Skeletal muscle cell (primary cell): ENCODE data around the gene DHX40.
A peak's percentile ranks its signal among the peaks of the same experiment; 100 is the strongest.
"Not testable (repeated sequence)": the region's sequence is repeated elsewhere in the genome, so short reads cannot be mapped to it uniquely, and the experiment has no call there.

Source experiments
- DNase-seq: peaks from one replicate; pipeline ENCODE4 v3.0.0-alpha.2; 2010; ENCODE audit warnings: low read depth
- H3K4me3 ChIP-seq: 2 replicates; pipeline ENCODE4 v1.5.1; 2011; ENCODE audit warnings: low read depth, mild to moderate bottlenecking, control low read depth, low read length, moderate library complexity

Gene DHX40

DNA sequence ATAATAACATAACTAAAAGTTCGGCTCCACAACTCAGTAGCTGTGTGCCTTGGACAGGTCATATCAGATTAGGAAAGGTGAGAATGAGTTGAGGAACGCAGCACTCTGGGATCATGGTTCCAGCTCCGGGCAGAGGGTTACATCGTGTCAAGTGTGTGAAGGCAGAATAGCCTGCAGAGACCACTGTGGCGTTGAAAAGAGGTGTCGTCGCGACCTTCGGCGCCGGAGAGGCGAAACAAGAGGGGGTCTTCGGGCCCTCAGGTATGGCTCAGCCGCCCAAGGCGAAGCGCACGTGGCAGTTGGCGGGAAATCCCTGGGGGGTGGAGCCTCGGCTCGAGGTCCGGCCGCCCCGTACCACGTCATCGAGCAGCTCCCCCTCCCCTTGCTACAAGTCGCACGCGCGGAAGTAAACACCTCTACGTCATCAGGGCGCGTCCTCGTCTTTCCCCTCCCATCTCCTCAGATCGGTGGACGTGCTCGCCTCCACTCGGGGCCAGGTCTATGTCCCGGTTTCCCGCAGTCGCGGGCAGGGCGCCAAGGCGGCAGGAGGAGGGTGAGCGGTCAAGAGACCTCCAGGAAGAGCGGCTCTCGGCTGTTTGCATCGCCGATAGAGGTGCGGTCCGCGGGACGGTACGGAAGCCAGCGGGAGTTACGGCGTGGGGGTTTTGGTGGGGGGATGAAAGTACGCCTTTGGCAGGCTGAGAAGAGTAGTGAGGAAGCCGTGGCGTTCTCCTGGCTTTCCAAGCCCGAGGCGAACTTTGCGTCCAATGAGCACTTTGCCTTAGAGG, at the start of gene DHX40:
Gene DHX40 (plus strand): TSS at position 440 of the 788 bp plus-strand sequence. CDS start 62 bp downstream, at position 502.
- DNase-seq: peak; percentile 87
- peak within 1 kb of the TSS; percentile 100 for H3K4me3 ChIP-seq

DNA sequence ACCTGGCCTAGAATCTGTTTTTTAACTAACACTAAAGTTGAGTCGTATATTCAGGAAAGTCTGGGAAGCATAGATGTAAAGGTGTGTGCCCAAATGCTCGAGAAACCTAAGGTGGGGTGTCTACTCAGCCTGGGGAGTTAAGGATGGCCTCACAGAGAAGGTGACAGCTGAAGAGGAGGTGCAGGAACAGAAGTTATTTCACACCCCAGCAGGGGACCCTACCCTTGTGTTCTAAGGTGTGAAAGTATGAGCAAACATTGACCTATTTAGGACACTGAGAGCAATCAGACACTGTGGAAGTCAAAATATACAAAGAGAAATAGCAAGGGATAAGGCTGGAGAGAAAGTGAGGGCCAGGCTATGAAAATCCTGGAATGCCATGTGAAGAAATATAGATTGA, 49.0 kb upstream of the DHX40 start:
- DNase-seq: no peak
- no peak overlapping the region for H3K4me3 ChIP-seq

GRCh38 chr17:59519132-59519531, 46.3 kb upstream of the DHX40 start:
- H3K4me3 ChIP-seq: no peak overlapping the region
- DNase-seq: no peak

- no peak overlapping the region for H3K4me3 ChIP-seq
- no peak for DNase-seq
Measured at GRCh38 chr17:59520251-59520650, 45.2 kb upstream of the DHX40 start.

DNA sequence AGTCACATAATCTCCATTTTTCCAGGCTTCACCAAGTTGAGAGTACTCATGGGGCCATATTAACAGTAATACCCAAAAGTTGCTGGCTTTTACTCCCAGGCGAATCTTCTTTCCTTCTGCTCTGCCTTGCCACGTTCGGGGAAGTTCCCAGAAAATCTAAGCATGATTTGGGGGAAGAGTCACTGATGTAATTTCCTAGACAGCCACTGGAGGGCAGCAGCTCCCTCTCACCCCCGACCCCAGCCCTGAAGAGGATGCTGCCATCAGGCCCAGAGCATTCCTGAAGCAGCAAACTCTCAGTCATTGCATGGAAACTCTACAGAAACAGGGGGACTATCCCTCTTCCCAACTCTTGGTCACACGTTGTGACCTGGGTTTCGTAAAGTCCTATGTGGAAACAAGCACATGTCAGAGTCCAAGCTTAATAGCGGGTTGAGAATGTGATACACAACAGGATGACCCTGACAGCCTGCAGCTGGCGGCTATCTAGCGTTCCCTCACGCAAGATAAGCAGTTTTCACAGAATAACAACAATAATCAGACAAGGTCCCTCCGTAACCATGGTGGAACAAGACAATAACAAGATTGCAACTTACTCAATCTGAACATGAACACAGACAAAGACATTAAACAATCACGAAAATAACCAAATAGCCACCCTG, 43.8 kb upstream of the DHX40 start:
- DNase-seq: no peak
- H3K4me3 ChIP-seq: no peak overlapping the region

GRCh38 chr17:59524930-59525329, 40.5 kb upstream of the DHX40 start:
- not testable (repeated sequence) for DNase-seq, H3K4me3 ChIP-seq

DNA sequence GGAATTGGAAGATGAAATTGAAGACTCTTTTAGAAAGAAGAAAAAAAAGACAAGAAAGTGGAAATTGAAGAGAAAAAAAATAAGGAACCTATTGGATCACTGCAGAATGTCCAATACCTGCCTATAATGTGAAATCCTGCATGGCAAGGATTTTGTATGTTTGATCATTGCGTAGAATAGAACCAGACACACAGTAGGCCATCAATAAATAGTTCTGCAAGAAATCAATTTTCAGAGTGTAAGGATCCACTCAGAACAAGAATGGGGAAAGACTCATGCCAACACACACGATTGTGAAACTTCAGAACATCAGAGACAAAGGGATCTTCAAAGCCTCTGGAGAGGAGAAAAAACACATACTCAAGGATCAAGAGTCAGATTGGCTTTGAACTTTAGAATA, 39.7 kb upstream of the DHX40 start:
- H3K4me3 ChIP-seq: no peak overlapping the region
- DNase-seq: no peak

GRCh38 chr17:59526451-59526850, 39.0 kb upstream of the DHX40 start:
- no peak overlapping the region for H3K4me3 ChIP-seq
- no peak for DNase-seq

DNA sequence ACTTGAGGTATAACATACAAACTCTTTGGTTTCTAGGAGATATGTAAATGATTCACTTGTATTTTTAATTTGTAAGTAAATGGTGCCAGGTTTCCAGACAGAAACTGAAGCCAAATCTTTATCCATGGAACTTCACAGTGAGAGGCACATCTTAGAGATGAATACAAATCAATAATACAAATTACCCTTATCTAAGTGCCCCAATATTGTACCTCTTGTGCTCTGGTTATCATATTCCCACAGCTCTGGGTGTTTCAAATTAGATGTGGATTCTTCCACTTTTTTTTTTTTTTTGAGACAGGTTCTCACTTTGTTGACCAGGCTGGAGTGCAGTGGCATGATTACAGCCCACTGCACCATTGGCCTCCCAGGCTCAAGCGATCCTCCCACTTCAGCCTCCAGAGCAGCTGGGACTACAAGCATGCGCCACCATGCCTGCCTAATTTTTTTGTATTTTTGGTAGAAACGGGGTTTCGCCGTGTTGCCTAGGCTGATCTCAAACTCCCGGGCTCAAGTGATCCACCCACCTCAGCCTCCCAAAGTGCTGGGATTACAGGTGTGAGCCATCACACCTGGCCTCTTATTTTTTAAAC, 38.0 kb upstream of the DHX40 start:
- no peak overlapping the region for H3K4me3 ChIP-seq
- no peak for DNase-seq

GRCh38 chr17:59527931-59528330, 37.5 kb upstream of the DHX40 start:
- H3K4me3 ChIP-seq: no peak overlapping the region
- DNase-seq: no peak

DNA sequence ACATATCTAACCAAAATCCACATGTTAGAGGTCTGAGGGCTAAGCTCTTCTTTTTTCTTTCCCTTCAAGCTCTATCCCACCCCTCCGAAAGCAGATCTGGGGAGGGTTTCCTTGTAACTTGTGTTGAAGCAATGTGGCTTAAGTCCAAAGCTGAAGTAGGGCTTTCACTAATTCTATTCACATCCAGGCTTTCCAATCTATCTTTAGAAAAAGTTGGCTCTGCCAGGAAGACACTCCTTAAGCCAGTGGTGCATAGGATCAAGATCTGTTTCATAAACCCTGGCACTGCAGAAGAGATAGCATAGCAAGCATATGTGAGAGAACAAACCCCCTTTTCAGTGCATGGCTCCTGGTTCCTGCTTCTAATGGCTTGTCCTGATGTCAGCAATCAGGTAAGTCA, 34.9 kb upstream of the DHX40 start:
- DNase-seq: no peak

DNA sequence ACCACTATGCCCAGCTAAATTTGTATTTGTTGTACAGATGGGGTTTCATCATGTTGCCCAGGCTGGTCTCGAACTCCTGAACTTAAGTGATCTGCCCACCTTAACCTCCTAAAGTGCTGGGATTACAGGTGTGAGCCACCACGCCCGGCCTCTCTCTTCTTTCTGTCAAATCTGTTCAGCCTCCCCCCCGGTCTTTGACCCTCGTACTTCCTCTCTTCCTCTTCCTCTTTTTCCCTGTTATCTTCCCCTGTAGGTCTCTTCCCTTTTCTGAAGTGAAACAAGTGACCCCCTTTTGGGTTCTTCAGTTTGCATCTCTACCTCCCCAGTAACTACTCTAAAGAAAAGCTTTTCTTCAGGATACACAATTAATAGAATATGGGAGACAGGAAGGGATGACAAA, 31.7 kb upstream of the DHX40 start:
- H3K4me3 ChIP-seq: no peak overlapping the region
- DNase-seq: no peak

More for the DNA sequence above, 34.9 kb upstream of the DHX40 start:
- no peak overlapping the region for H3K4me3 ChIP-seq

- DNase-seq: no peak
- H3K4me3 ChIP-seq: no peak overlapping the region
Measured at GRCh38 chr17:59534583-59534982, 30.8 kb upstream of the DHX40 start.

GRCh38 chr17:59538195-59538909, 27.1 kb upstream of the DHX40 start:
- no peak overlapping the region for H3K4me3 ChIP-seq
- DNase-seq: no peak

- H3K4me3 ChIP-seq: no peak overlapping the region
- no peak for DNase-seq
Measured at GRCh38 chr17:59542960-59543635, 22.3 kb upstream of the DHX40 start.

DNA sequence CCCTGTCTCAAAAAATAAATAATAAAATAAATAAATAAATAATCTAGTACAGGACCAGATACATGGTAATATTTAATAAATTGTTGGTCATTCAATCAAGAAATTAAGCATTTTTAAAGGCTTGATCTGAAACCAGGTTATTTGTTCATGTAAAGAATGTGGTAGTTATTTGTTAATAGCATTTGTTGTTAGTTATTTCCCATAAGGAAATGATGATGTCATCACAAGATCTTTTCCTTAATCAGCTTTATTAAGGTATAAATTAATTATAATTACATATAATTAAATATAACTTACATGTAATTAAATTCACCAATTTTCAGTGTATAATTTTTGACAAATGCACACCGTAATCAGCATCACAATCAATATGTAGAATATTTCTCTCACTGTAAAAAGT, 19.5 kb upstream of the DHX40 start:
- DNase-seq: no peak
- no peak overlapping the region for H3K4me3 ChIP-seq

- H3K4me3 ChIP-seq: no peak overlapping the region
- no peak for DNase-seq
Measured at GRCh38 chr17:59547131-59547915, 18.1 kb upstream of the DHX40 start.

GRCh38 chr17:59548985-59549384, 16.4 kb upstream of the DHX40 start:
- not testable (repeated sequence) for DNase-seq, H3K4me3 ChIP-seq

GRCh38 chr17:59550703-59551102, 14.7 kb upstream of the DHX40 start:
- no peak overlapping the region for H3K4me3 ChIP-seq
- DNase-seq: no peak
